ENCODE results near the gene ECD. TPM values are rescaled to one million over a fixed set of nuclear protein-coding genes. Genes with fewer than 3 reads are reported as not detected.

ECD gene
- total RNA-seq, 1 donor from 2014 or later, result 15.8 TPM

GRCh38 chr10:73207883-73208282 is 40.1 kb upstream of the ECD start:
- Histone ChIP-seq H3K4me1 (peaks cover 5% of the 10 kb centered on the region), H3K27ac (replicated peaks) (no peak overlapping the region), H3K36me3 (peaks cover 22% of the 10 kb centered on the region), H3K4me3 (no peak overlapping the region), H3K9me3 (replicated peaks) (no peaks in the 10 kb centered on the region), H3K27me3 (ENCODE audit: low read depth) (no peaks in the 10 kb centered on the region)
- TF ChIP-seq CTCF (IDR thresholded peaks at IDR 0.05; ENCODE audit: borderline replicate concordance), result no peak
- DNase-seq, result no peak
- intact Hi-C loops (cut with micrococcal nuclease), result no loop called here

DNA sequence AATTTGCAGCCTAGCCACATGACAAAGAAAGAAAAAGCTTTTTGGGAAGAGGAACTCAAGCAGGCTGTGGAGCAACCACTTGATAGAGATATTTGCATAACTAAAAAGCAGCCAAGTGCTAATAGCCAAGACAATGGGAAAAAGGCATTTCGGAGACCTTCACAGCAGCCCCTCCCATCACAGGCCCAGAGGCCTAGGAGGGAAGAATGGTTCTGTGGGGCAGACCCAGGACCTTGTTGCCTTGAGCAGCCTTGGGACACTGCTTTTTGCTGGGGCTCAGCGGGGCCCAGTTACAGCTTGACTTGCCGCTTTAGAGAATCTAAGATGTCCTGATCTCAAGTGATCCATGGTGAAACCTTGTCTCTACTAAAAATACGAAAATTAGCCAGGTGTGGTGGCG is 38.6 kb upstream of the ECD start:
- H3K27me3 ChIP-seq (ENCODE audit: low read depth), result no peaks in the 10 kb centered on the region
- intact Hi-C loops (cut with micrococcal nuclease), result no loop called here
- H3K27ac ChIP-seq (replicated peaks), result no peak overlapping the region
- no peak for DNase-seq
- H3K4me3 ChIP-seq, result no peak overlapping the region
- no peak for TF ChIP-seq CTCF (IDR thresholded peaks at IDR 0.05; ENCODE audit: borderline replicate concordance)
- peaks cover 5% of the 10 kb centered on the region for H3K4me1 ChIP-seq
- H3K9me3 ChIP-seq (replicated peaks), result no peaks in the 10 kb centered on the region
- H3K36me3 ChIP-seq, result peaks cover 29% of the 10 kb centered on the region

DNA sequence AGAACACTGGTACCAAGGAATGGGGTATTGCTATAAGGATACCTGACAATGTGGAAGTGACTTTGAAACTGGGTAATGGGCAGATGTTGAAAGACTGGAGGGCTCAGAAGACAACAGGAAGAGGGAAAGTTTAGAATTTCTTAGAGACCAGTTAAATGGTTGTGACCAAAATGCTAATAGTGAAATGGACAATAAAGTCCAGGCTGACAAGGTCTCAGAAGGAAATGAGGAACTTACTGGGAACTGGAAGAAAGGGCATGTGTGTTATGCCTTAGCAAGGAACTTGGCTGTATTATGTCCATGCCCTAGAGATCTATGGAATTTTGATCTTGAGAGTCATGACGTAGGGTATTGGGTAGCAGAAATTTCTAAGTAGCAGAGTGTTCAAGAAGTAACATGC is 38.1 kb upstream of the ECD start:
- no peak for TF ChIP-seq CTCF (IDR thresholded peaks at IDR 0.05; ENCODE audit: borderline replicate concordance)
- intact Hi-C loops (cut with micrococcal nuclease), result no loop called here

GRCh38 chr10:73205081-73205480 is 37.3 kb upstream of the ECD start:
- H3K27ac ChIP-seq (replicated peaks), result no peak overlapping the region
- peaks cover 5% of the 10 kb centered on the region for H3K4me1 ChIP-seq
- DNase-seq, result no peak
- H3K36me3 ChIP-seq, result peaks cover 29% of the 10 kb centered on the region
- H3K4me3 ChIP-seq, result no peak overlapping the region
- no peaks in the 10 kb centered on the region for H3K27me3 ChIP-seq (ENCODE audit: low read depth)
- no peaks in the 10 kb centered on the region for H3K9me3 ChIP-seq (replicated peaks)
- intact Hi-C loops (cut with micrococcal nuclease), result no loop called here
- TF ChIP-seq CTCF (IDR thresholded peaks at IDR 0.05; ENCODE audit: borderline replicate concordance), result no peak

More for the DNA sequence above, 38.1 kb upstream of the ECD start:
- no peak for DNase-seq
- peaks cover 5% of the 10 kb centered on the region for H3K4me1 ChIP-seq
- no peaks in the 10 kb centered on the region for H3K27me3 ChIP-seq (ENCODE audit: low read depth)
- H3K9me3 ChIP-seq (replicated peaks), result no peaks in the 10 kb centered on the region
- H3K4me3 ChIP-seq, result no peak overlapping the region
- peaks cover 31% of the 10 kb centered on the region for H3K36me3 ChIP-seq
- H3K27ac ChIP-seq (replicated peaks), result no peak overlapping the region

DNA sequence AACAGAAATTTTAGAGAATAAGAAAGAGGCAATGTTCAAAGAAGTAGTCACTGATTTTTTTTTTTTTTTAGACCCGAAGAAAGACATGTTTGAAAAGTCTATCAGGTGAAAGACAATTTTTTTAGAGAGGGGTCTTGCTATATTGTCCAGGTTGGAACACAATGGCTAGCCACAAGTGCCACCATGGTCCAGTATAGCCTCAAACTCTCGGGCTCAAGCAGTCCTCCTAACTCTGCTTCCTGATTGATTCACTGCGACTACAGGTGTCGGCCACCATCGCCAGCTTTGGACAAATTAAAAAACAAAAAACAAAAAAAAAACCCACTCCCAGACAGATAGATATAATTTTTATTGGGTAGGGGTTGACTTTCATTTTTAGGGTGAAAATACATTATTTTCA is 22.4 kb upstream of the ECD start:
- H3K27ac ChIP-seq (replicated peaks), result no peak overlapping the region
- H3K4me1 ChIP-seq, result no peaks in the 10 kb centered on the region
- intact Hi-C loops (cut with micrococcal nuclease), result no loop called here
- no peak overlapping the region for H3K4me3 ChIP-seq
- no peaks in the 10 kb centered on the region for H3K9me3 ChIP-seq (replicated peaks)
- no peak for DNase-seq
- H3K27me3 ChIP-seq (ENCODE audit: low read depth), result no peaks in the 10 kb centered on the region
- no peak for TF ChIP-seq CTCF (IDR thresholded peaks at IDR 0.05; ENCODE audit: borderline replicate concordance)
- peaks cover 23% of the 10 kb centered on the region for H3K36me3 ChIP-seq

- intact Hi-C loops (cut with micrococcal nuclease), result no loop called here
- H3K4me3 ChIP-seq, result no peak overlapping the region
- no peaks in the 10 kb centered on the region for H3K4me1 ChIP-seq
- no peak for TF ChIP-seq CTCF (IDR thresholded peaks at IDR 0.05; ENCODE audit: borderline replicate concordance)
- no peaks in the 10 kb centered on the region for H3K27me3 ChIP-seq (ENCODE audit: low read depth)
- peaks cover 24% of the 10 kb centered on the region for H3K36me3 ChIP-seq
- no peak overlapping the region for H3K27ac ChIP-seq (replicated peaks)
- DNase-seq, result no peak
- no peaks in the 10 kb centered on the region for H3K9me3 ChIP-seq (replicated peaks)
Observed at GRCh38 chr10:73186266-73186665, 18.5 kb upstream of the ECD start.

Data from left ventricle myocardium inferior (tissue), 1 donor.